ENCODE data around the gene NDUFAF4. TPM values are rescaled to one million over a fixed set of nuclear protein-coding genes. Genes with fewer than 3 reads are reported as not detected.

Gene NDUFAF4
- total RNA-seq, 1 donor from 2014 or later, result 97.1 TPM

DNA sequence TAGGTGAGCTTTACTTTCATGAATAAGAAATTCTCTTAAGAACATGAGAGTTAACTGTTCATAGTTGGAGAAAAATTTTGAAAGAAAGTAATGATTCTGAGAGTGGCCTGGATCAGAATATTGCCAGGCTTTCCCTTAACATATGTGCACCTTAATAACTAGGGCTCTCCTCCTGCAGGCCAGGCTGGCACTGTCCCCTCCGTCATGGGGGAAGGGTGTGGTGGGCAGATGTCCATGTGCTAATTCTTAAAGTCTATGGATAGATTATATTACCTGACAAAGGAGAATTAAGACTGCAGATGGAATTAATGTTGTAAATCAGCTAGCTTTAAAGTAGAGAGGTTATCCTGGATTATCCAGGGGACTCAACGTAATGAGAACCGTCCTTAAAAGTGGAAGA lies 15.9 kb upstream of the NDUFAF4 start:
- Histone ChIP-seq H3K36me3 (no peaks in the 10 kb centered on the region), H3K4me1 (no peaks in the 10 kb centered on the region), H3K9me3 (replicated peaks) (no peaks in the 10 kb centered on the region), H3K4me3 (no peak overlapping the region), H3K27ac (replicated peaks) (no peak overlapping the region), H3K27me3 (ENCODE audit: low read depth) (peaks cover 18% of the 10 kb centered on the region)
- intact Hi-C loops (cut with micrococcal nuclease), result no loop called here
- TF ChIP-seq, protein P1, sequence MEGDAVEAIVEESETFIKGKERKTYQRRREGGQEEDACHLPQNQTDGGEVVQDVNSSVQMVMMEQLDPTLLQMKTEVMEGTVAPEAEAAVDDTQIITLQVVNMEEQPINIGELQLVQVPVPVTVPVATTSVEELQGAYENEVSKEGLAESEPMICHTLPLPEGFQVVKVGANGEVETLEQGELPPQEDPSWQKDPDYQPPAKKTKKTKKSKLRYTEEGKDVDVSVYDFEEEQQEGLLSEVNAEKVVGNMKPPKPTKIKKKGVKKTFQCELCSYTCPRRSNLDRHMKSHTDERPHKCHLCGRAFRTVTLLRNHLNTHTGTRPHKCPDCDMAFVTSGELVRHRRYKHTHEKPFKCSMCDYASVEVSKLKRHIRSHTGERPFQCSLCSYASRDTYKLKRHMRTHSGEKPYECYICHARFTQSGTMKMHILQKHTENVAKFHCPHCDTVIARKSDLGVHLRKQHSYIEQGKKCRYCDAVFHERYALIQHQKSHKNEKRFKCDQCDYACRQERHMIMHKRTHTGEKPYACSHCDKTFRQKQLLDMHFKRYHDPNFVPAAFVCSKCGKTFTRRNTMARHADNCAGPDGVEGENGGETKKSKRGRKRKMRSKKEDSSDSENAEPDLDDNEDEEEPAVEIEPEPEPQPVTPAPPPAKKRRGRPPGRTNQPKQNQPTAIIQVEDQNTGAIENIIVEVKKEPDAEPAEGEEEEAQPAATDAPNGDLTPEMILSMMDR (IDR thresholded peaks at IDR 0.05; ENCODE audit: borderline replicate concordance), result no peak
- no peak for DNase-seq

DNA sequence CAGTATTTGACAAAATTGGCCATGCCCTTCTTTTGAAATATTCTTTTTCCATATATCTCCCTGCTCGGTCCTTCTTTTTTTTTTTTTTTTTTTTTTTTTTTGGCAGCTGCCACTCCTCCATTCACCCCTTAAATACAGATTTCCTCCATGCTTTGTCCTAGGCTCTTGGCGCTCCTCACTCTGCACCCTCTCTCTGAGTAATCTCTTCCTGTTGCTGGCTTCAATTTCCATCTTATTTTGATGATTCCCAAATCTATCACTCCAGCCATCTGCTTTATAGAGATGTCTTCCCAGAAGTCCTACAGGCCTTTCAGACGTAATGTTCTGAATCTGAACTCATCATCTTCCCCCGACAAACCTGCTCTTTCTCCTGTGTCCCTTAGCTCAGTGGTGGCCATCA lies 14.1 kb upstream of the NDUFAF4 start:
- Histone ChIP-seq H3K27ac (replicated peaks) (no peak overlapping the region), H3K4me3 (no peak overlapping the region), H3K4me1 (no peaks in the 10 kb centered on the region), H3K27me3 (ENCODE audit: low read depth) (peaks cover 22% of the 10 kb centered on the region), H3K36me3 (no peaks in the 10 kb centered on the region), H3K9me3 (replicated peaks) (no peaks in the 10 kb centered on the region)
- no peak for DNase-seq
- TF ChIP-seq, protein P1 (IDR thresholded peaks at IDR 0.05; ENCODE audit: borderline replicate concordance), result no peak
- intact Hi-C loops (cut with micrococcal nuclease), result no loop called here

DNA sequence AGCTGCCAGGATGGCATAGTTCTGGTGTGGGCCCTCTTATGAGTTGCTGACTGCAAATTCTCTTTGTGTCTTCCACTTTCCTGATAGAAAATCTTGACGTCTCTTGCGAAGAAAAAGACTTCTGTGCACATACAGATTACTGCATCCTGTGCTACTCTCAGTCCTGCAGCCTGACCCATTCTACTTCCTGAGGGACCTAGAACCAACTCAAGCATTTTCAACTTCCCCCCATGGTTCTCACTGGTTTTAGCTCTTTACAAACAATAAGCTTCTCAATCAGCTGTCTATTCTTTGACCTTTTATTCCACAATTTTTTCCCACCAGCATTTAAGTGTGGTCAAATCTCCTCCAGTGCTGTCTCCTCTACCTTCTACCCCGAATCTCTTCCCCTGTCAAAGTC lies 13.5 kb upstream of the NDUFAF4 start:
- Histone ChIP-seq H3K9me3 (replicated peaks) (no peaks in the 10 kb centered on the region), H3K36me3 (no peaks in the 10 kb centered on the region), H3K4me1 (no peaks in the 10 kb centered on the region), H3K27me3 (ENCODE audit: low read depth) (peaks cover 22% of the 10 kb centered on the region), H3K27ac (replicated peaks) (no peak overlapping the region), H3K4me3 (no peak overlapping the region)
- TF ChIP-seq, protein P1 (IDR thresholded peaks at IDR 0.05; ENCODE audit: borderline replicate concordance), result no peak
- intact Hi-C loops (cut with micrococcal nuclease), result no loop called here
- no peak for DNase-seq

DNA sequence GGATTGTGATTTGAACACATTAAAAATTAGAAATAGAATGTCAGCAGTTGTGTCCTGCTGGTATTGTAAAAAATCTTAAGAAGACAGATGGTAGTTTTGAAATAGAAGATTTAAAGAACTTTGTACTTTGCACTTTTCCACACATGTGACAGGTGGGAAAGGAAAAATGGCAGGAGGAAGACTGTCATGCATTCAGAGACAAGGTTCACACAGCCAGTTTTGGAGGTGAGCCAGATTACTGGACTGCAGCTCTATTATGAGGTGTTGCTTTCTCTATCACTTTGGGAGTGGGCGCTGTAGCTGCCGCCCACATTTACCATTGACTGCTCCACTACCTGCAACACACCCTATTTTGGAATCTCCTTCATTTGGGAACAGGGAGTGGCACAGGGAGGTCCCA lies 12.1 kb upstream of the NDUFAF4 start:
- DNase-seq, result no peak
- Histone ChIP-seq H3K27ac (replicated peaks) (no peak overlapping the region), H3K27me3 (ENCODE audit: low read depth) (peaks cover 18% of the 10 kb centered on the region), H3K9me3 (replicated peaks) (no peaks in the 10 kb centered on the region), H3K4me3 (no peak overlapping the region), H3K4me1 (no peaks in the 10 kb centered on the region), H3K36me3 (no peaks in the 10 kb centered on the region)
- TF ChIP-seq, protein P1 (IDR thresholded peaks at IDR 0.05; ENCODE audit: borderline replicate concordance), result no peak
- intact Hi-C loops (cut with micrococcal nuclease), result no loop called here

DNA sequence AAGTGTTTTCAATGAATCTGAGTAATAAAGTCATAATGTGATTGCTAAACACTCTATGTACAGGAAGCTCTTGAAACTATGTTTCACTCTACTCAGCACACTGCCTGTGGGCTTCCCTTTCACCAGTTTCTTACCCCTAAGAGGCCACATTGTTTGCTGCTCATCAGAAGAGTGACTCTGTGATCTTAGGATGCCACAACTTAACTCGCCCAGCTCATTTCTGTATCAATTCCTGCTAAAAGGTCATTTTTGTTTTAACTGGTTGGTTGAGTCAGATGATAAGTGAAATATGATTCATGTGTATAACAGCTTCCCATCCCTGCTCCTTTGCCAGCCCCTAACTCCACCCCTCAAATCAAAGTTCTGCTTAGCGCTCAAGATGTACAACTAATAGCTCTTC lies 9.8 kb upstream of the NDUFAF4 start:
- no peaks in the 10 kb centered on the region for H3K4me1 ChIP-seq
- no peak overlapping the region for H3K27ac ChIP-seq (replicated peaks)
- DNase-seq, result no peak
- H3K27me3 ChIP-seq (ENCODE audit: low read depth), result peaks cover 8% of the 10 kb centered on the region
- H3K4me3 ChIP-seq, result no peak overlapping the region
- no peaks in the 10 kb centered on the region for H3K9me3 ChIP-seq (replicated peaks)
- TF ChIP-seq, protein P1 (IDR thresholded peaks at IDR 0.05; ENCODE audit: borderline replicate concordance), result no peak
- intact Hi-C loops (cut with micrococcal nuclease), result no loop called here
- H3K36me3 ChIP-seq, result no peaks in the 10 kb centered on the region

DNA sequence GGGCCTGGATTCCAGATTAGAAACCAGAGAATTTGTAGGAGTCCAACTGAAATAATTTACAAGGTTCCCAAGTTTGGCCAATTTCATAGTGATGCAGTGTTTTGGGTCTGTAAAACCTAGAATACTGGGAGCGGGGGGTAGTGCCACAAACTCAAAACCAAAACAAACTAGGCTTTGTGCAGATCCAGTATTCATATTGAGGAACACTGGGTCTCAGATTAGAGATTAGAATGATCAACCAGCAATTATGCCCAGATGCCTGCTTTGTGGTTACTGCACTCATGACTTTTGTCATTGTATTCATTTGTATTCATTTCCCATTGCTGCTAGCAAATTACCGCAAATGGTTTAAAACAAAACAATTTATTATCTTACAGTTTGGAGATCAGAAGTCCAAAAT lies 3.2 kb upstream of the NDUFAF4 start:
- Histone ChIP-seq H3K36me3 (peaks cover 5% of the 10 kb centered on the region), H3K27ac (replicated peaks) (no peak overlapping the region), H3K27me3 (ENCODE audit: low read depth) (no peaks in the 10 kb centered on the region), H3K4me3 (no peak overlapping the region), H3K9me3 (replicated peaks) (no peaks in the 10 kb centered on the region), H3K4me1 (peaks cover 33% of the 10 kb centered on the region)
- intact Hi-C loops (cut with micrococcal nuclease), result loop anchor here (5.0 kb wide), 1 partner anchor 161 kb away; no protein-coding TSS in a partner anchor
- no peak for DNase-seq
- TF ChIP-seq, protein P1 (IDR thresholded peaks at IDR 0.05; ENCODE audit: borderline replicate concordance), result no peak
